Adrenal gland (tissue), 5 donors: ENCODE measurements around the gene TTYH2.

ENCODE experiments used
- POLR2A ChIP-seq, 2 donors: fragments of 450-650 bp; IDR thresholded peaks; one replicate each; pipeline ENCODE4 v1.6.1; 2017; ENCODE audit warnings: antibody characterized with exemption in 2 of 2, mild to moderate bottlenecking in 2 of 2, moderate library complexity in 1 of 2
- TF ChIP-seq, protein P1 (sequence below), 6 experiments: fragments of 450-650 bp in 4 of 6; fragments of 200-600 bp in 2 of 6; sonication (generic) in 1 of 6; IDR thresholded peaks; 1 replicate in 5 of 6; 2 replicates in 1 of 6; pipeline versions ENCODE4 v1.5.1 to v1.8.0; 2016 to 2021; ENCODE audit warnings: antibody characterized with exemption in 6 of 6, mild to moderate bottlenecking in 2 of 6, moderate library complexity in 1 of 6
- donor health status: DM: no; HTN: no; CAD: no.

DNA sequence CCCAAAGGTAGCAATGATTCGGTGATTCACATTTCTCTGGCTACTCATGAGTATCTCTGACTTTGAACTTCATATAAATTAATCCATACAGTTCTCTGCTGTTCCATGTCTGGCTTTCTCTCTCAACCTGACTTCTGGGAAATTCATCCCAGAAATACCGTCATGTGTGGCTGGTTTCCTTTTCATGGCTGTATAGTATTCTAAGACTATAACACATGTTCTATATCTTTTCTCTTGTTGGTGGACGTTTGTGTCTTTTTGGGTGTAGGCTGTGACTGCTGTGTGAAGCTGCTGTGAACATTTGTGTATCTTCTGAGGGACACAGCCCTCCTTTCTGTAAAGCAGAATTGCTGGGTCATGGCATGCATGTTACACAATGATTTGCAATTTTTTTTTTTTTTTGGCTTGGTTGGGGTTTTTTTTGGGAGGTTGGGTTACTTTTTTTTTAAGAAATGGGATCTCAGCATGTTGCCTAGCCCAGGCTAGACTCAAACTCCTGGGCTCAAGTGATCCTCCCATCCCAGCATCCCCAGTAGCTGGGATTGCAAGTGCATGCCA lies 6.3 kb downstream of the TTYH2 start:
- TF ChIP-seq, protein P1, sequence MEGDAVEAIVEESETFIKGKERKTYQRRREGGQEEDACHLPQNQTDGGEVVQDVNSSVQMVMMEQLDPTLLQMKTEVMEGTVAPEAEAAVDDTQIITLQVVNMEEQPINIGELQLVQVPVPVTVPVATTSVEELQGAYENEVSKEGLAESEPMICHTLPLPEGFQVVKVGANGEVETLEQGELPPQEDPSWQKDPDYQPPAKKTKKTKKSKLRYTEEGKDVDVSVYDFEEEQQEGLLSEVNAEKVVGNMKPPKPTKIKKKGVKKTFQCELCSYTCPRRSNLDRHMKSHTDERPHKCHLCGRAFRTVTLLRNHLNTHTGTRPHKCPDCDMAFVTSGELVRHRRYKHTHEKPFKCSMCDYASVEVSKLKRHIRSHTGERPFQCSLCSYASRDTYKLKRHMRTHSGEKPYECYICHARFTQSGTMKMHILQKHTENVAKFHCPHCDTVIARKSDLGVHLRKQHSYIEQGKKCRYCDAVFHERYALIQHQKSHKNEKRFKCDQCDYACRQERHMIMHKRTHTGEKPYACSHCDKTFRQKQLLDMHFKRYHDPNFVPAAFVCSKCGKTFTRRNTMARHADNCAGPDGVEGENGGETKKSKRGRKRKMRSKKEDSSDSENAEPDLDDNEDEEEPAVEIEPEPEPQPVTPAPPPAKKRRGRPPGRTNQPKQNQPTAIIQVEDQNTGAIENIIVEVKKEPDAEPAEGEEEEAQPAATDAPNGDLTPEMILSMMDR (IDR thresholded peaks at IDR 0.05), result no peak
- no peak for TF ChIP-seq POLR2A (IDR thresholded peaks at IDR 0.05)
